ENCODE results near the gene ARHGEF40.
A peak's percentile ranks its signal among the peaks of the same experiment; 100 is the strongest.

Gene ARHGEF40

DNA sequence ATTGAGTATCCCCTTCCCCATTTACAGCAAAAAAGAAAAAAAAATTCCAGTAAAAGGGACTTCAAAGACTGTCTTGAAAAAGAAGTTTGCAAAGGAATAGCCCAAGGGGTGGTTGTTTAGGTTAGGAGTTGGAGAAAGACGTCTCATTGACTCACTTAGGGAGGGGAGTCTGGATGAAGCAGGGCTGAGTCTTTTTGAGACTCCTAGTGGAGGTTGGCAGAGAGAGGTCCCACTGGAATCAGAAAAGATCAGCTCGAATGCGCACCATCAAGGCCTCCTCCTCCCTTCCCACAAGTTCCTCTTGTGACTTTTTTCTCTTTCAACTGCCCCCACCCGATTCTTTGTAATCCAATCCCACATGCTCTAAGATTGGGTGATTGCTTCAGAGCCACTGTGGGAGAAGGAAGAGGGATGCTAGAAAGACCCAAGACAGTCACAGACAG, 1.9 kb downstream of the ARHGEF40 start:
- DNase-seq (ENCODE audit: low read depth, low spot score), result no peak
- no peaks in the 10 kb centered on the region for H3K9me3 ChIP-seq (ENCODE audit: low read depth, low read length)
- TF ChIP-seq FOXP2 (optimal IDR thresholded peaks at IDR 0.05; ENCODE audit: control extremely low read depth, extremely low read length, insufficient read depth), result no peak
- TF ChIP-seq EZH2 (IDR thresholded peaks at IDR 0.05), result no peak
- TF ChIP-seq POLR2AphosphoS5 (IDR thresholded peaks at IDR 0.05; ENCODE audit: borderline replicate concordance, low read depth, low read length), result no peak
- peak overlapping the region; percentile 96 for H3K4me3 ChIP-seq
- peak overlapping the region; percentile 80 for H3K9ac ChIP-seq (ENCODE audit: insufficient read length)
- peaks cover 28% of the 10 kb centered on the region for H3K36me3 ChIP-seq (ENCODE audit: insufficient read depth, low read length)
- peak overlapping the region; percentile 97 for H3K27ac ChIP-seq

DNA sequence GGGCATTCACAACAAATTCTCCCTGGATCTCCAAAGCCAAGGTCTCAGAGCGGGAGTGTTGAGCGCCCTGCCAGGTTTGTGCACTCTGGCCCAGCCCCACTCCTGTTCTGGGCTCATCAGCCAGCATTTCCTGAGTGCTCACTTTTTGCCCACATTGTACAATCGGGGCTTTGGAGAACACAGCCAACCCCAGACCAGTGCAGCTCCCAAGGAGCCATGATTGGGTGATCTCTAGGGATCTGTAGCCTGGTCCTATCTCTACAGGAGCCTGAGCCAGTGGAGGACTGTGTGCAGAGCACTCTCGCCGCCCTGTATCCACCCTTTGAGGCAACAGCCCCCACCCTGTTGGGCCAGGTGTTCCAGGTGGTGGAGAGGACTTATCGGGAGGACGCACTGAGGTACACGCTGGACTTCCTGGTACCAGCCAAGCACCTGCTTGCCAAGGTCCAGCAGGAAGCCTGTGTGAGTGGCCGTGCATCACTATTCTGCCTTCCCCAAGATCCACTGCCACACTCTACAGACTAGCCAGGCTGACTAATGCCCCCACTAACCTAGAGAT, 2.8 kb downstream of the ARHGEF40 start:
- Histone ChIP-seq H3K9me3 (ENCODE audit: low read depth, low read length) (no peaks in the 10 kb centered on the region), H3K4me3 (no peak overlapping the region), H3K9ac (ENCODE audit: insufficient read length) (no peak overlapping the region), H3K27ac (peak overlapping the region; percentile 97), H3K36me3 (ENCODE audit: insufficient read depth, low read length) (peaks cover 35% of the 10 kb centered on the region)
- DNase-seq (ENCODE audit: low read depth, low spot score), result no peak
- TF ChIP-seq POLR2AphosphoS5 (IDR thresholded peaks at IDR 0.05; ENCODE audit: borderline replicate concordance, low read depth, low read length), result no peak
- no peak for TF ChIP-seq EZH2 (IDR thresholded peaks at IDR 0.05)
- no peak for TF ChIP-seq FOXP2 (optimal IDR thresholded peaks at IDR 0.05; ENCODE audit: control extremely low read depth, extremely low read length, insufficient read depth)

DNA sequence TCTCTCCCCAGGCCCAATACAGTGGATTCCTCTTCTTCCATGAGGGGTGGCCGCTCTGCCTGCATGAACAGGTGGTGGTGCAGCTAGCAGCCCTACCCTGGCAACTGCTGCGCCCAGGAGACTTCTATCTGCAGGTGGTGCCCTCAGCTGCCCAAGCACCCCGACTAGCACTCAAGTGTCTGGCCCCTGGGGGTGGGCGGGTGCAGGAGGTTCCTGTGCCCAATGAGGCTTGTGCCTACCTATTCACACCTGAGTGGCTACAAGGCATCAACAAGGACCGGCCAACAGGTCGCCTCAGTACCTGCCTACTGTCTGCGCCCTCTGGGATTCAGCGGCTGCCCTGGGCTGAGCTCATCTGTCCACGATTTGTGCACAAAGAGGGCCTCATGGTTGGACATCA, 3.8 kb downstream of the ARHGEF40 start:
- no peak for DNase-seq (ENCODE audit: low read depth, low spot score)
- Histone ChIP-seq H3K36me3 (ENCODE audit: insufficient read depth, low read length) (peaks cover 45% of the 10 kb centered on the region), H3K9me3 (ENCODE audit: low read depth, low read length) (no peaks in the 10 kb centered on the region), H3K9ac (ENCODE audit: insufficient read length) (no peak overlapping the region), H3K4me3 (no peak overlapping the region), H3K27ac (no peak overlapping the region)
- TF ChIP-seq POLR2AphosphoS5 (IDR thresholded peaks at IDR 0.05; ENCODE audit: borderline replicate concordance, low read depth, low read length), result no peak
- no peak for TF ChIP-seq FOXP2 (optimal IDR thresholded peaks at IDR 0.05; ENCODE audit: control extremely low read depth, extremely low read length, insufficient read depth)
- no peak for TF ChIP-seq EZH2 (IDR thresholded peaks at IDR 0.05)

- H3K9me3 ChIP-seq (ENCODE audit: low read depth, low read length), result no peaks in the 10 kb centered on the region
- TF ChIP-seq FOXP2 (optimal IDR thresholded peaks at IDR 0.05; ENCODE audit: control extremely low read depth, extremely low read length, insufficient read depth), result no peak
- TF ChIP-seq POLR2AphosphoS5 (IDR thresholded peaks at IDR 0.05; ENCODE audit: borderline replicate concordance, low read depth, low read length), result no peak; the same call in 1 of the 2 replicates
- TF ChIP-seq EZH2 (IDR thresholded peaks at IDR 0.05), result no peak
- no peak for DNase-seq (ENCODE audit: low read depth, low spot score)
- H3K9ac ChIP-seq (ENCODE audit: insufficient read length), result no peak overlapping the region
- peaks cover 53% of the 10 kb centered on the region for H3K36me3 ChIP-seq (ENCODE audit: insufficient read depth, low read length)
- H3K4me3 ChIP-seq, result no peak overlapping the region
- H3K27ac ChIP-seq, result no peak overlapping the region
Observed at GRCh38 chr14:21074398-21075272, 4.5 kb downstream of the ARHGEF40 start.

DNA sequence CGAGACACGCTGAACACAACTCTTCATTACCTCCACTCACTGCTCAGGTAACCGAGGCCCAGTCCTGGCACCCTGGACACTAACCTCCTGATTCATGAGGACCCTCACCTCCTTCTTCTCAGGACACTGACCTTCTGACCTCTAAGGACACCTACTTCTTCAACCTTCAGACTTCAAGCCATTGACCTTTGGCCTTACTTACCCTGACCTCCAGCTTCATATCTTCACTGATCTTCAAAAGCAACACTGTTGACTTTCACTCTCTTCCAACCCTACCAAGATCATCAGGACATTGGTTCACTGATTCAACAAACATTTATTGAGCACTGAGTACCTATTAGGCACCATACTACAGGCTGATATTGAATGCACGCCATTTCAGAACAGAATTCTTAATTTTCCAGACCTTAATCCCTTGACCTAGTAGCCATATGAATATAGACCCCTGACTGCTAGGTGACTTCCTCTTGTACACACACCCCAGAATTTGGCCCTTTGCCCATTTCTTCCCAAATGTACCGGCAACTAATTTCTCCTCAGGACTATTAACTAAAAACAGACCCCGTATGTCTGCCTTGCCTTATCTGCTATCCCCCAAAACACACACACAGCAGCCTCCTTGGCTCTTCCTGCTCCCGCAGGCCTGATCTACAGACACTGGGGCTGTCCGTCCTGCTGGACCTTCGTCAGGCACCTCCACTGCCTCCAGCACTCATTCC, 5.8 kb downstream of the ARHGEF40 start:
- Histone ChIP-seq H3K9ac (ENCODE audit: insufficient read length) (no peak overlapping the region), H3K36me3 (ENCODE audit: insufficient read depth, low read length) (peaks cover 62% of the 10 kb centered on the region), H3K4me3 (no peak overlapping the region), H3K27ac (no peak overlapping the region), H3K9me3 (ENCODE audit: low read depth, low read length) (no peaks in the 10 kb centered on the region)
- TF ChIP-seq EZH2 (IDR thresholded peaks at IDR 0.05), result no peak
- TF ChIP-seq FOXP2 (optimal IDR thresholded peaks at IDR 0.05; ENCODE audit: control extremely low read depth, extremely low read length, insufficient read depth), result no peak
- no peak for TF ChIP-seq POLR2AphosphoS5 (IDR thresholded peaks at IDR 0.05; ENCODE audit: borderline replicate concordance, low read depth, low read length)
- no peak for DNase-seq (ENCODE audit: low read depth, low spot score)

GRCh38 chr14:21077672-21078071, 7.6 kb downstream of the ARHGEF40 start:
- Histone ChIP-seq H3K27ac (no peak overlapping the region), H3K36me3 (ENCODE audit: insufficient read depth, low read length) (peaks cover 77% of the 10 kb centered on the region), H3K9me3 (ENCODE audit: low read depth, low read length) (no peaks in the 10 kb centered on the region), H3K9ac (ENCODE audit: insufficient read length) (no peak overlapping the region), H3K4me3 (no peak overlapping the region)
- DNase-seq (ENCODE audit: low read depth, low spot score), result no peak
- no peak for TF ChIP-seq POLR2AphosphoS5 (IDR thresholded peaks at IDR 0.05; ENCODE audit: borderline replicate concordance, low read depth, low read length)
- no peak for TF ChIP-seq EZH2 (IDR thresholded peaks at IDR 0.05)
- no peak for TF ChIP-seq FOXP2 (optimal IDR thresholded peaks at IDR 0.05; ENCODE audit: control extremely low read depth, extremely low read length, insufficient read depth)

- Histone ChIP-seq H3K9me3 (ENCODE audit: low read depth, low read length) (no peaks in the 10 kb centered on the region), H3K4me3 (no peak overlapping the region), H3K27ac (no peak overlapping the region), H3K36me3 (ENCODE audit: insufficient read depth, low read length) (peaks cover 75% of the 10 kb centered on the region), H3K9ac (ENCODE audit: insufficient read length) (no peak overlapping the region)
- no peak for DNase-seq (ENCODE audit: low read depth, low spot score)
- TF ChIP-seq EZH2 (IDR thresholded peaks at IDR 0.05), result no peak
- TF ChIP-seq FOXP2 (optimal IDR thresholded peaks at IDR 0.05; ENCODE audit: control extremely low read depth, extremely low read length, insufficient read depth), result no peak
- TF ChIP-seq POLR2AphosphoS5 (IDR thresholded peaks at IDR 0.05; ENCODE audit: borderline replicate concordance, low read depth, low read length), result no peak
Observed at GRCh38 chr14:21078287-21078686, 8.2 kb downstream of the ARHGEF40 start.

DNA sequence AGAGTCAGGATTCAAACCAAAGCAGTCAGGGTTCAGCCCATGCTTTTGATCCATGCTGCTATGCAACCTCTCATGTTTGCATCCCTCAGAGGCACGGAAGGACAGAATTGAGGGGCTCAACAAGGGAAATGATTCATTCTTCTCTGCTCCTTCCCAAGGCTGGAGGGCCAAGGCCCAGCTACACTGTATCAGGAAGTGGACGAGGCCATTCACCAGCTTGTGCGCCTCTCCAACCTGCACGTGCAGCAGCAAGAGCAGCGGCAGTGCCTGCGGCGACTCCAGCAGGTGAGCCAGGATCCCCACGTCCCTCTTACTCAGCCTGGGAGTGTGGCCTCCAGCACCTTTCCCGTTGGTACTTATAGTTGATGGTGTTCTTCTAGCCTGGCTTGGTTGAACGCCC, 8.6 kb downstream of the ARHGEF40 start:
- H3K9me3 ChIP-seq (ENCODE audit: low read depth, low read length), result no peaks in the 10 kb centered on the region
- peaks cover 72% of the 10 kb centered on the region for H3K36me3 ChIP-seq (ENCODE audit: insufficient read depth, low read length)
- no peak for DNase-seq (ENCODE audit: low read depth, low spot score)
- TF ChIP-seq FOXP2 (optimal IDR thresholded peaks at IDR 0.05; ENCODE audit: control extremely low read depth, extremely low read length, insufficient read depth) (no peak), EZH2 (IDR thresholded peaks at IDR 0.05) (no peak), POLR2AphosphoS5 (IDR thresholded peaks at IDR 0.05; ENCODE audit: borderline replicate concordance, low read depth, low read length) (no peak)
- H3K9ac ChIP-seq (ENCODE audit: insufficient read length), result no peak overlapping the region
- no peak overlapping the region for H3K4me3 ChIP-seq
- H3K27ac ChIP-seq, result no peak overlapping the region
